NCI-H2029 treated with DMSO at 0.1 percent for 48 hours (cell line): Measurements from ENCODE around the gene GMDS.

Experiments used
- DNase-seq: peaks from one replicate; lab custom pipeline; 2025; lab: John Stamatoyannopoulos, UW

Gene GMDS

GRCh38 chr6:1895721-1896120, 349.7 kb downstream of the GMDS start:
- no peak for DNase-seq

DNA sequence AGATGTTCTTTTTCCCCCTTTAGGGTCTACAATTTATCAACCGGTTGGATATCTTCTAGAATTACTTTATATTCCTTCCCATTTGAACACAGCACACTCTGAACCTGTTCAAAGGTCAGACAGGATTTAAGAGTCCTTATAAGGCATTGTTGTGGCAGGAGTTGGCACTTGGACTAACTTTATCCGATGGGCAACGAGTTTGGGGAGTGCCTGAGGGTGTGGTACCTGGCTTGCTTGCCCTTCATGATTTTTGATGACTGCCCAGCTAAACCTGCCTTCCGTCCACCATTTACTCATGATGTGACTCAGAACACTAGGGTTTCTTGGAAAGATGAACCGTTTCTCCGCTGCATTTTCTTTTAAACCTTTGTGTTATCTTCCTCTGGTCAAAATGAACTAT, 350.5 kb downstream of the GMDS start:
- no peak for DNase-seq

- DNase-seq, result no peak
These were observed 351.8 kb downstream of the GMDS start for GRCh38 chr6:1893470-1894130.

GRCh38 chr6:1892716-1893115, 352.7 kb downstream of the GMDS start:
- no peak for DNase-seq

- DNase-seq, result no peak
These were observed 354.4 kb downstream of the GMDS start for GRCh38 chr6:1890987-1891386.

DNA sequence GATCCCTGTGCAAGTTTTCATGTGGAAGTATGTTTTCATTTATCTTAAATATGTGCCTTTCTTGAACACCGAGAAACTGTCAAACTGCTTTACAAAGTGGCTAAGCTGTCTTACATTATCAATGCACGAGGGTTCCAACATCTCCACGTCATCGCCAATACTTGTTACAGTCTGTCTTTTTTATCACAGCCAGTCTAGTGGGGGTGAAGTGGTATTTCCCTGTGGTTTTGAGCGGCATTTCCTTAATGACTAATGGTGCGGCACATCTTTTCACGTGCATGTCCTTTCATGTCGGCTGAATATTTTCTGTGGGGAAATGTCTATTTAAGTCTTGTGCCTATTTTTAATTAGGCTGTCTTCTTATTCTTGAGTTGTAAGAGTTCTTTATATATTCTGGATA, 355.3 kb downstream of the GMDS start:
- DNase-seq, result no peak

DNA sequence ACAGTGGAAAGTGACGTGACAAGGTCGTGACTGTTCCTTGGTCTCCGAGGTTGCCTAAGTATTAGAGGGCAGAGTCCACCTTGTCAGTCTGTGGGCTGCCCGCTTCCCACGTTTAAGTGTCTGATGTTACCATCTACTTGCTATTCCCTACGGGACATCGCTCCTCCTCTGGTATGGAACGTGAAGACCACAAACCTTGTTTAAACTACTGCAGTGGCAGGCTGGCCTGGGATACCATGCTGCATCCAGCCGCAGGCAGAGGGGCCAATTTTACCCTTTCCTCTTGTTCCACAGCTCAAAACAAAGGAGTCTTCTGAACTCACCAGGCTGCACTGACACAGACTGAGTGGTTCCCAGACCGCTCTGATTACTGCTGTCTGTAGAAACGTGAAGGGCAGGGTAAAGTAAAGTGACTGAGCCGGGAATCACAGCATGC, 359.8 kb downstream of the GMDS start:
- DNase-seq, result no peak

- DNase-seq, result no peak
These were observed 361.1 kb downstream of the GMDS start for GRCh38 chr6:1884313-1884712.

DNA sequence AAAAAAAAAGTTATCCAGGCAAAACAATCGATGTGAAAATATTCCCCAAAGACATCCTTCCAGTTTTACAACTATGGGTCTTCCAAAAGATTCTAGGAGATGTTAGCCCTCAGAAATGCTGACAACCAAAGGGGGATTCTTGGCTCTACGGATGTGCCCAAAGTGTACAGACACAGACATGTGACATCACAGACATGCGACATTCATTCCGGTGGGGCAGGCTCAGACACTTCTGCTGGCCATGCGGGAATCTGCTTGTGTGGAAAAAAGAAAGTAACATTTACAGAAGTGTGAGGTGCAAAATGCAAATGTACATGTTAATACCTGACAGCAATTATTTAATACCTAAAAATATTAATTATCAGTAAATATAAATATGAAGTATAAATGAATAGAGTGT, 367.1 kb downstream of the GMDS start:
- DNase-seq, result no peak

GRCh38 chr6:1873781-1874180, 371.6 kb downstream of the GMDS start:
- DNase-seq, result no peak

DNA sequence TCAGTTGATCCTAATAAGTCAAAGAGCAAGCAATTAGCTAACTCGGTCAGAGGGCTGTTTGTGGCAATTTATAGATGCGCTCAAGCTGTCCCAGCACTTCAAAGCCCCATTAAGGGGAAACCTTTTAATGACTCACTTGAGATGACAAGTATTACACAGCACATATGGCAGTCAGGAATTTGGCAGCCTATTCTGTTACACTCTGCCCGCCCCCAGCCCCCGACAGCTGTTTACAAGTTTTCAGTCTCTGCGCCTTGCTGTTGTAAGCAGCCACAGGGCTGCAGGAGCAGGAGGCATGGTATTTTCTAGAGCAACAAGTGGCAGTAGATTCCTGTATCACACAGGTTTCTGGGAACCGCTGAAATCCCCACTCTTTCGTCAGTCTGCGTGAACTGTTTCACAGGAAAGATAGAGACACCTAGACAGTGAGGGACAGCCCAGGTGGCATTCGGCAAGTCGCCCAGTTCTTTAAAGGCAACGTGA, 372.7 kb downstream of the GMDS start:
- DNase-seq, result no peak

GRCh38 chr6:1871724-1872315, 373.6 kb downstream of the GMDS start:
- DNase-seq, result no peak

- DNase-seq, result no peak
These were observed 374.5 kb downstream of the GMDS start for GRCh38 chr6:1870932-1871331.

DNA sequence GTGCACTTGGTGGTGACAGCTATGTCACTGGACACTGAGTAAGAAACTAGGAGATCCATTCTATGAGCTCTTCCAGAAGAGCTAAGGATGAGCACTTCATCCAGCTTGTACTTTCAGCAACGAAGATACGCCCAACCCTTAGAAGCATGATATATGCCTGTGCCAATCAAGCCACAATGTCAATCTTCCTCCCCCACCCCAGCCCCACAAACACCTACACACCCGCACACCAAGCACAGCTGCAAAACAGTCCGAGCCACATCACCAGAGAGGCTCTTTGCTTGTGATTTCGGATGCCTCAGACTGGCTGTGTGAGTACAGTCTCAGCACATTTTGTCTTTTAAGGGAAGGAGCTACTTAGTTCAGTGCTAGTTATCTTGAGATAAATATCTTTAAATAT, 375.2 kb downstream of the GMDS start:
- DNase-seq, result no peak

DNA sequence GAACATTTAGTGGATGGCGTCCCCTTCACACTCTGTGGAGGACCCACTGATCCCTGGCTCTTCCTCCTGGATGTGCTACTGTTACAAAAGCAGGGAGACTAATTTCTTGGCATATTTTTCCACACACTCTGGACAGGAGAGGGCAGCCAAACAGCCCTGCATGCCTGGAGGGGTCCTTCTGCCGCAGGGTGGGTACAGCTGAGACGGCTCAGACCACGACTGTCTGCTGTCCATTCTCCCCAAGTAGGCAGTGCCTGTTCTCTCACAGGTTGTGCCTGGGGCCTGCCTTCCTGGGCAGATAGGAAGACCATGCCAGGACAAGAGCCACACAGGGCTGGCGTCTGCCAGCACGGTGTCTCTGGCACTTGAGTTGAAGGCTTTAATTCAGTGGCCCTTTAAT, 375.6 kb downstream of the GMDS start:
- DNase-seq, result no peak

GRCh38 chr6:1869308-1869707, 376.1 kb downstream of the GMDS start:
- DNase-seq, result no peak

- no peak for DNase-seq
These were observed 376.7 kb downstream of the GMDS start for GRCh38 chr6:1868561-1869261.

DNA sequence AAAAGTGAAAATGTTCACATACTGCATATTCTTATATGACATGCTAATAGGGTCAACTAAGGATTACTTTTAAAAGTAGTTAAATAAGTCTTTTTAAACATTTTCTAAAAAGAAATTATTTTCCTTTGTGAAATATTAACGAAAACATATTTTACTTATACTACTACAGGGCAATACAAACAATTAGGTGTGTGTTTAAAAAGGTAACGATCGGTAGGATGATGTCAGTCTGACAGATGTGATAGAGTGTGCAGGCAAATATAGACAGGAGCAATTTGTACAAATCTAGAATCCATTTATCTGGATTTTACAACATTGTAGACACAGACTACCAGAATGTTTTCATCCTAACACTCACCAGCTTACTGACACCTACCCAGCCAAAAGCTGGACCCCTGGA, 378.2 kb downstream of the GMDS start:
- DNase-seq, result no peak

GRCh38 chr6:1865585-1865984, 379.8 kb downstream of the GMDS start:
- DNase-seq, result no peak

GRCh38 chr6:1864496-1864895, 380.9 kb downstream of the GMDS start:
- DNase-seq, result no peak

GRCh38 chr6:1862411-1862810, 383.0 kb downstream of the GMDS start:
- no peak for DNase-seq

- DNase-seq, result no peak
These were observed 384.6 kb downstream of the GMDS start for GRCh38 chr6:1860756-1861348.

DNA sequence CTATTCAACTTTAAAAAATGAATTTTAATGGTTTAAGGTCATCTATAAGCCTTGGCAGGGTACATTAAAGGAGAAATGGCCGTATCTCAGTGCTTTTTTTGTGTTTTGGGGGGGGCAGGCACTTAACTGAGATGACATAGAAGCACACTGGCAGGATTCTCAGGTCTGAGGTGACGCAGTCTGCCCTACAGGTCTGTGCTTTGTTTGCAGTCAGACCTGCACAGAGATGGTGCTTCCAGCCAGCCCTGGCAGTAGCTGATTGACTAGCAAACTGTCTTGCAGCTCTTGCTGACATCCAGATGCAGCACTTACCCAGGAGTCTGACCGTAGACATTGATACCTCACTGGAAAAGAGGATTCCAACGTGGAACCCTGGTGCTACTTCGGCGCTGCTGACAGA, 386.5 kb downstream of the GMDS start:
- DNase-seq, result no peak
